Mesenchymal stem cell (in vitro differentiated cells and primary cell): ENCODE results near the gene STX3.

Source experiments
- DNase-seq: peaks from one replicate; pipeline ENCODE4 v3.0.0-alpha.2; 2013
- H2AFZ ChIP-seq: one replicate; pipeline ENCODE4 v1.6.1; 2013; ENCODE audit warnings: low read depth, mild to moderate bottlenecking, control low read depth, inconsistent platforms, low read length, moderate library complexity
- H2AK5ac ChIP-seq: 2 replicates; pipeline ENCODE4 v1.6.1; 2013; ENCODE audit warnings: low read length, moderate library complexity, mild to moderate bottlenecking, inconsistent platforms; ENCODE audit not compliant: severe bottlenecking
- H2BK120ac ChIP-seq: one replicate; pipeline ENCODE4 v1.6.1; 2013; ENCODE audit warnings: low read depth, mild to moderate bottlenecking, inconsistent platforms, low read length, moderate library complexity
- H2BK12ac ChIP-seq, 2 experiments: one replicate each; pipeline ENCODE4 v1.6.1; 2013; ENCODE audit warnings: inconsistent platforms in 2 of 2, low read length in 2 of 2, mild to moderate bottlenecking in 2 of 2, moderate library complexity in 2 of 2, control low read depth in 1 of 2
- H2BK15ac ChIP-seq: one replicate; pipeline ENCODE4 v1.6.1; 2013; ENCODE audit warnings: mild to moderate bottlenecking, low read depth, inconsistent platforms; ENCODE audit not compliant: poor library complexity, severe bottlenecking
- H2BK5ac ChIP-seq: 2 replicates; pipeline ENCODE4 v1.6.1; 2013; ENCODE audit warnings: low read depth, mild to moderate bottlenecking, low read length, control low read depth, inconsistent platforms; ENCODE audit not compliant: poor library complexity, severe bottlenecking
- H3K14ac ChIP-seq, 2 experiments: one replicate each; pipeline ENCODE4 v1.6.1; 2013; ENCODE audit warnings: inconsistent platforms in 2 of 2, low read length in 2 of 2, control low read depth in 1 of 2, mild to moderate bottlenecking in 1 of 2, moderate library complexity in 1 of 2
- H3K18ac ChIP-seq, 2 experiments: one replicate each; pipeline ENCODE4 v1.6.1; 2013; ENCODE audit warnings: inconsistent platforms in 2 of 2, low read length in 2 of 2, control low read depth in 1 of 2, low read depth in 1 of 2, mild to moderate bottlenecking in 1 of 2
- H3K23ac ChIP-seq, 2 experiments: one replicate each; pipeline ENCODE4 v1.6.1; 2013; ENCODE audit warnings: inconsistent platforms in 2 of 2, low read length in 2 of 2, mild to moderate bottlenecking in 2 of 2, moderate library complexity in 2 of 2, control low read depth in 1 of 2
- H3K27ac ChIP-seq: 2 replicates; pipeline ENCODE4 v1.5.1; 2013; ENCODE audit warnings: mild to moderate bottlenecking, moderate library complexity, low read length, control low read depth, inconsistent platforms; ENCODE audit not compliant: poor library complexity, severe bottlenecking
- H3K27me3 ChIP-seq, 2 experiments: 2 replicates each; pipeline versions ENCODE4 v1.6.1 to v1.7.0; 2013; ENCODE audit warnings: low read length in 2 of 2, mild to moderate bottlenecking in 2 of 2, moderate library complexity in 2 of 2, control low read depth in 1 of 2, inconsistent platforms in 1 of 2; ENCODE audit not compliant: control insufficient read depth in 1 of 2, insufficient read depth in 1 of 2
- H3K36me3 ChIP-seq, 2 experiments: 2 replicates each; pipeline versions ENCODE4 v1.6.1 to v1.7.0; 2013; ENCODE audit warnings: low read length in 2 of 2, control low read depth in 1 of 2, inconsistent platforms in 1 of 2, low read depth in 1 of 2, mild to moderate bottlenecking in 1 of 2; ENCODE audit not compliant: insufficient read depth in 2 of 2, control insufficient read depth in 1 of 2
- H3K4ac ChIP-seq, 2 experiments: one replicate each; pipeline ENCODE4 v1.6.1; 2013; ENCODE audit warnings: inconsistent platforms in 2 of 2, low read length in 2 of 2, mild to moderate bottlenecking in 2 of 2, moderate library complexity in 2 of 2, control low read depth in 1 of 2, low read depth in 1 of 2
- H3K4me1 ChIP-seq: 2 replicates; pipeline ENCODE4 v1.6.1; 2013; ENCODE audit warnings: low read depth, low read length, control low read depth; ENCODE audit not compliant: control insufficient read depth, insufficient read depth
- H3K4me2 ChIP-seq: 2 replicates; pipeline ENCODE4 v1.6.1; 2013; ENCODE audit warnings: low read length, mild to moderate bottlenecking, inconsistent platforms; ENCODE audit not compliant: poor library complexity, severe bottlenecking
- H3K4me3 ChIP-seq, 2 experiments: 2 replicates each; pipeline versions ENCODE4 v1.5.1 to v1.7.0; 2013; ENCODE audit warnings: low read length in 2 of 2, mild to moderate bottlenecking in 2 of 2, control low read depth in 1 of 2, low read depth in 1 of 2; ENCODE audit not compliant: insufficient read depth in 1 of 2
- H3K79me1 ChIP-seq: replicated peaks from 2 replicates; pipeline ENCODE4 v1.6.1; 2013; ENCODE audit warnings: mild to moderate bottlenecking, control low read depth, low read length, inconsistent platforms; ENCODE audit not compliant: poor library complexity, severe bottlenecking
- H3K9ac ChIP-seq: 2 replicates; pipeline ENCODE4 v1.7.0; 2013; ENCODE audit warnings: mild to moderate bottlenecking, low read length, moderate library complexity
- H3K9me3 ChIP-seq: 2 replicates; pipeline ENCODE4 v1.7.0; 2013; ENCODE audit warnings: mild to moderate bottlenecking, low read length; ENCODE audit not compliant: control insufficient read depth
- H4K8ac ChIP-seq: one replicate; pipeline ENCODE4 v1.6.1; 2013; ENCODE audit warnings: inconsistent platforms, mild to moderate bottlenecking, low read length, moderate library complexity
- H4K91ac ChIP-seq: one replicate; pipeline ENCODE4 v1.6.1; 2013; ENCODE audit warnings: mild to moderate bottlenecking, low read length, inconsistent platforms
- whole genome bisulfite sequencing: methylation state at CpG from one replicate; pipeline ENCODE4 v1.1.7; 2013; ENCODE audit warnings: mixed read lengths; 5-methylcytosine and 5-hydroxymethylcytosine counted together

STX3 gene

GRCh38 chr11:59841514-59841913, 86.3 kb downstream of the STX3 start:
- H4K91ac ChIP-seq = no peak overlapping the region
- H3K4me3 ChIP-seq = no peak overlapping the region
- no peaks in the 10 kb centered on the region for H3K4me1 ChIP-seq
- no peak overlapping the region for H4K8ac ChIP-seq
- no peak overlapping the region for H3K4me2 ChIP-seq
- WGBS = 79% methylated on average over 2 of the region's 2 CpGs
- H2BK12ac ChIP-seq = no peak overlapping the region
- no peak overlapping the region for H2AFZ ChIP-seq
- no peak overlapping the region for H2BK5ac ChIP-seq
- H3K14ac ChIP-seq = no peak overlapping the region
- H3K79me1 ChIP-seq = no peaks in the 10 kb centered on the region
- H3K4ac ChIP-seq = no peak overlapping the region
- H3K36me3 ChIP-seq = no peaks in the 10 kb centered on the region
- no peak overlapping the region for H3K9ac ChIP-seq
- H3K27ac ChIP-seq = no peak overlapping the region
- H3K18ac ChIP-seq = no peak overlapping the region
- H2AK5ac ChIP-seq = no peak overlapping the region
- H3K23ac ChIP-seq = no peak overlapping the region
- DNase-seq = no peak
- no peaks in the 10 kb centered on the region for H3K27me3 ChIP-seq
- H3K9me3 ChIP-seq = no peaks in the 10 kb centered on the region
- H2BK120ac ChIP-seq = no peak overlapping the region
- no peak overlapping the region for H2BK15ac ChIP-seq

GRCh38 chr11:59842316-59842715, 87.1 kb downstream of the STX3 start:
- Histone ChIP-seq H3K36me3 (no peaks in the 10 kb centered on the region), H3K79me1 (no peaks in the 10 kb centered on the region)
- WGBS = 88% methylated on average over 12 of the region's 12 CpGs

GRCh38 chr11:59845399-59845798, 90.2 kb downstream of the STX3 start, which contains the start of gene CBLIF:
CBLIF (minus strand) TSS chr11:59845499; CDS start chr11:59845453, 46 bp downstream.
- H3K4me1 ChIP-seq = peaks cover 6% of the 10 kb centered on the region
- no peak within 1 kb of the TSS for H3K27ac ChIP-seq

More at GRCh38 chr11:59842316-59842715, 87.1 kb downstream of the STX3 start:
- Histone ChIP-seq H3K4me2 (no peak overlapping the region), H2BK15ac (no peak overlapping the region), H2AK5ac (no peak overlapping the region), H3K4me1 (no peaks in the 10 kb centered on the region), H2BK5ac (no peak overlapping the region), H3K14ac (no peak overlapping the region), H2BK12ac (no peak overlapping the region), H4K8ac (no peak overlapping the region), H3K9me3 (no peaks in the 10 kb centered on the region), H3K9ac (no peak overlapping the region), H3K4ac (no peak overlapping the region), H3K18ac (no peak overlapping the region), H3K4me3 (no peak overlapping the region), H4K91ac (no peak overlapping the region), H3K23ac (no peak overlapping the region), H3K27ac (no peak overlapping the region), H3K27me3 (no peaks in the 10 kb centered on the region), H2AFZ (no peak overlapping the region), H2BK120ac (no peak overlapping the region)
- DNase-seq = no peak

GRCh38 chr11:59846556-59846955, 91.4 kb downstream of the STX3 start:
- no peak overlapping the region for H3K4ac ChIP-seq
- no peak overlapping the region for H3K9ac ChIP-seq
- no peaks in the 10 kb centered on the region for H3K79me1 ChIP-seq
- no peak overlapping the region for H2AFZ ChIP-seq
- no peak overlapping the region for H2BK5ac ChIP-seq
- H3K27ac ChIP-seq = no peak overlapping the region
- no peaks in the 10 kb centered on the region for H3K9me3 ChIP-seq
- H2BK12ac ChIP-seq = no peak overlapping the region
- H2BK15ac ChIP-seq = no peak overlapping the region
- no peaks in the 10 kb centered on the region for H3K36me3 ChIP-seq
- no peak overlapping the region for H4K8ac ChIP-seq
- no peak overlapping the region for H3K14ac ChIP-seq
- H3K4me2 ChIP-seq = no peak overlapping the region
- DNase-seq = no peak
- H3K4me3 ChIP-seq = no peak overlapping the region
- no peak overlapping the region for H2AK5ac ChIP-seq
- peaks cover 6% of the 10 kb centered on the region for H3K4me1 ChIP-seq
- H2BK120ac ChIP-seq = no peak overlapping the region
- WGBS = 49% methylated on average over 3 of the region's 5 CpGs
- H3K23ac ChIP-seq = no peak overlapping the region
- no peak overlapping the region for H3K18ac ChIP-seq
- no peaks in the 10 kb centered on the region for H3K27me3 ChIP-seq
- no peak overlapping the region for H4K91ac ChIP-seq

More at GRCh38 chr11:59845399-59845798, 90.2 kb downstream of the STX3 start, which contains the start of gene CBLIF:
- H3K9me3 ChIP-seq = no peaks in the 10 kb centered on the region
- no peak within 1 kb of the TSS for H4K8ac ChIP-seq
- no peak within 1 kb of the TSS for H2AFZ ChIP-seq
- no peaks in the 10 kb centered on the region for H3K79me1 ChIP-seq
- H3K18ac ChIP-seq = no peak within 1 kb of the TSS
- H3K23ac ChIP-seq = no peak within 1 kb of the TSS
- H3K4ac ChIP-seq = no peak within 1 kb of the TSS
- H3K14ac ChIP-seq = no peak within 1 kb of the TSS
- H2BK15ac ChIP-seq = no peak within 1 kb of the TSS
- H3K4me2 ChIP-seq = no peak within 1 kb of the TSS
- H3K27me3 ChIP-seq = no peaks in the 10 kb centered on the region
- no peak within 1 kb of the TSS for H4K91ac ChIP-seq
- H2BK12ac ChIP-seq = no peak within 1 kb of the TSS
- no peak within 1 kb of the TSS for H3K4me3 ChIP-seq
- H3K9ac ChIP-seq = no peak within 1 kb of the TSS
- H2AK5ac ChIP-seq = peak within 1 kb of the TSS; percentile 19
- 93% methylated on average over 4 of the region's 4 CpGs for WGBS
- no peak for DNase-seq
- no peaks in the 10 kb centered on the region for H3K36me3 ChIP-seq
- H2BK120ac ChIP-seq = no peak within 1 kb of the TSS
- H2BK5ac ChIP-seq = no peak within 1 kb of the TSS
